GM12878 (cell line): Measurements from ENCODE around the gene RNF150. TPM values are rescaled to one million over a fixed set of nuclear protein-coding genes. Genes with fewer than 3 reads are reported as not detected.

Experiments
- ATAC-seq: fragments of 200-7000 bp; cut with Tn5 transposase; 3 replicates; pipeline ENCODE4 v1.9.1; 2020; ENCODE audit warnings: mild to moderate bottlenecking, moderate library complexity
- BruUV-seq: library from RNA; stranded (reverse); fragments of 400-500 nt; replicated peaks from 2 replicates; lab custom pipeline; 2021; lab: Mats Ljungman, UMichigan
- CTCF ChIA-PET: fragments of 300-600 bp; sonication (Branson Sonifier 250); formaldehyde crosslinking; extraction: SDS; loops from one replicate; lab custom pipeline; 2021; ENCODE audit warnings: inconsistent platforms; lab: Yijun Ruan, JAX
- POLR2A ChIA-PET: fragments of 350-600 bp; formaldehyde crosslinking; extraction: SDS; loops from one replicate; lab custom pipeline; 2021; ENCODE audit warnings: inconsistent platforms; lab: Charles Lee
- RAD21 ChIA-PET: fragments of 300-600 bp; sonication (Branson Sonifier 250); formaldehyde crosslinking; loops from one replicate; lab custom pipeline; 2023; ENCODE audit warnings: antibody characterized with exemption; ENCODE audit not compliant: unreplicated experiment; lab: Charles Lee
- SMC1A ChIA-PET: fragments of 300-600 bp; sonication (Branson Sonifier 250); formaldehyde crosslinking; loops from one replicate; lab custom pipeline; 2023; ENCODE audit not compliant: unreplicated experiment, uncharacterized antibody; lab: Charles Lee
- DNase-seq: peaks from one replicate; pipeline ENCODE4 v3.0.0-alpha.2; 2011; ENCODE audit warnings: low read depth, low spot score
- FAIRE-seq: peaks from 3 replicates; lab custom pipeline; 2011; peaks lifted over from hg19 to GRCh38; lab: Jason Lieb, UNC
- H2AFZ ChIP-seq: 2 replicates; pipeline ENCODE4 v1.6.0; 2011; ENCODE audit warnings: low read depth, low read length, control low read depth; ENCODE audit not compliant: control insufficient read depth
- H3K27ac ChIP-seq: 2 replicates; pipeline ENCODE4 v1.5.1; 2011; ENCODE audit warnings: control low read depth; ENCODE audit not compliant: control insufficient read depth, insufficient read depth
- H3K27me3 ChIP-seq, 2 experiments: replicated peaks in 1 of 2; 2 replicates each; pipeline versions ENCODE4 v1.6.0 to v1.6.1; 2011; ENCODE audit warnings: low read length in 1 of 2; ENCODE audit not compliant: control insufficient read depth in 2 of 2, insufficient read depth in 2 of 2
- H3K36me3 ChIP-seq, 2 experiments: 2 replicates each; pipeline ENCODE4 v1.5.1; 2011; ENCODE audit warnings: low read length in 1 of 2; ENCODE audit not compliant: control insufficient read depth in 2 of 2, insufficient read depth in 2 of 2
- H3K4me1 ChIP-seq: 2 replicates; pipeline ENCODE4 v1.6.1; 2011; ENCODE audit warnings: mild to moderate bottlenecking, low read length, moderate library complexity, mixed read lengths; ENCODE audit not compliant: control insufficient read depth, insufficient read depth
- H3K4me2 ChIP-seq: 2 replicates; pipeline ENCODE4 v1.6.0; 2011; ENCODE audit warnings: control low read depth; ENCODE audit not compliant: control insufficient read depth, insufficient read depth
- H3K4me3 ChIP-seq: fragments of 200-600 bp; sonication (generic); 2 replicates; pipeline ENCODE4 v1.5.1; 2016
- H3K79me2 ChIP-seq: 2 replicates; pipeline ENCODE4 v1.6.0; 2011; ENCODE audit warnings: low read length; ENCODE audit not compliant: control insufficient read depth, insufficient read depth
- H3K9ac ChIP-seq: 2 replicates; pipeline ENCODE4 v1.8.0; 2011; ENCODE audit warnings: low read length, control low read depth, mixed read lengths; ENCODE audit not compliant: control insufficient read depth, insufficient read depth
- H3K9me3 ChIP-seq: replicated peaks from 3 replicates; pipeline ENCODE4 v1.5.1; 2011; ENCODE audit warnings: mild to moderate bottlenecking, low read length; ENCODE audit not compliant: control insufficient read depth, insufficient read depth
- H4K20me1 ChIP-seq: 2 replicates; pipeline ENCODE4 v1.6.0; 2011; ENCODE audit not compliant: control insufficient read depth, insufficient read depth
- CBFB ChIP-seq: IDR thresholded peaks from 2 replicates; pipeline ENCODE4 v1.6.1; 2016; ENCODE audit warnings: antibody characterized with exemption, low read depth
- E2F4 ChIP-seq: IDR thresholded peaks from 2 replicates; pipeline ENCODE4 v1.6.1; 2012; ENCODE audit warnings: low read depth, low read length, improper control_type of control experiment
- GABPA ChIP-seq: IDR thresholded peaks from 2 replicates; pipeline ENCODE4 v1.6.1; 2014; ENCODE audit warnings: antibody characterized with exemption, low read depth, mild to moderate bottlenecking, inconsistent platforms
- IRF5 ChIP-seq: fragments of 450-650 bp; IDR thresholded peaks from 2 replicates; pipeline ENCODE4 v1.6.1; 2017; ENCODE audit warnings: borderline replicate concordance
- MAX ChIP-seq: IDR thresholded peaks from 2 replicates; pipeline ENCODE4 v1.6.1; 2012; ENCODE audit warnings: low read depth, low read length, improper control_type of control experiment
- NFXL1 ChIP-seq: fragments of 450-650 bp; IDR thresholded peaks from 2 replicates; pipeline ENCODE4 v1.6.1; 2017; ENCODE audit warnings: antibody characterized with exemption, mild to moderate bottlenecking, borderline replicate concordance
- NRF1 ChIP-seq: conservative IDR thresholded peaks from 2 replicates; pipeline ENCODE4 v1.6.1; 2011; ENCODE audit warnings: mild to moderate bottlenecking, low read depth, low read length, improper control_type of control experiment
- POLR2AphosphoS5 ChIP-seq: IDR thresholded peaks from 2 replicates; pipeline ENCODE4 v1.6.1; 2011; ENCODE audit warnings: mild to moderate bottlenecking, low read length, inconsistent platforms
- WGBS: methylation state at CpG from one replicate; pipeline ENCODE4 v1.1.6; 2016; ENCODE audit warnings: low lambda C conversion rate; ENCODE audit not compliant: insufficient replicate concordance, insufficient coverage; ENCODE audit errors: missing lambda C conversion rate; 5-methylcytosine and 5-hydroxymethylcytosine counted together
- in situ Hi-C: fragments of 300-500 bp; cut with MboI; formaldehyde crosslinking; loops from 9 replicates; pipeline ENCODE4 v1.14.3; 2018; ENCODE audit warnings: mixed read lengths
- intact Hi-C: fragments of 100-400 bp; cut with micrococcal nuclease; formaldehyde crosslinking; loops from one replicate; pipeline ENCODE4 v1.14.2; 2022; ENCODE audit not compliant: unreplicated experiment
- polyA plus RNA-seq, 11 experiments: library from polyadenylated mRNA; depleted of rRNA in 4 of 11; unstranded in 6 of 11; stranded (reverse) in 5 of 11; fragments of >200 nt; fragmentation: Nextera tagmentation in 4 of 11; fragmentation: Illumina TruSeq in 1 of 11; extraction: Ambion mirVana in 4 of 11; extraction: Trizol in 1 of 11; gene quantifications; 1 replicate in 1 of 11; 2 replicates in 10 of 11; pipeline versions ENCODE4 v1.2.1 to v1.2.3, GENCODE V29; 2011 to 2016; ENCODE audit warnings: inconsistent platforms in 2 of 11, missing spikeins in 2 of 11, low read depth in 1 of 11
- total RNA-seq, 4 experiments: library from RNA; depleted of rRNA in 3 of 4; stranded (reverse); fragments of >200 nt in 3 of 4; fragmentation: Illumina TruSeq in 1 of 4; extraction: Trizol in 1 of 4; gene quantifications; 2 replicates each; pipeline versions ENCODE4 v1.2.1 to v1.2.3, GENCODE V29; 2013 to 2021

Gene RNF150
- total and polyA plus RNA-seq, 10 of the 15 experiments (the other 5 are each of a cell fraction or from before 2014, with no cell fraction given), result 0.01 to 2.3 (median 0.04) TPM; not detected in 6

GRCh38 chr4:140903522-140904475, 229.5 kb downstream of the RNF150 start:
- Histone ChIP-seq H2AFZ (no peak overlapping the region), H3K4me2 (no peak overlapping the region), H3K9ac (no peak overlapping the region), H3K36me3 (no peaks in the 10 kb centered on the region), H3K9me3 (no peaks in the 10 kb centered on the region), H4K20me1 (no peaks in the 10 kb centered on the region), H3K27me3 (no peaks in the 10 kb centered on the region), H3K79me2 (no peaks in the 10 kb centered on the region), H3K4me1 (no peaks in the 10 kb centered on the region), H3K4me3 (no peak overlapping the region), H3K27ac (no peak overlapping the region)
- in situ Hi-C loops (no loop called here), intact Hi-C loops (no loop called here)
- POLR2A ChIA-PET, result no interaction called here
- DNase-seq (no peak), FAIRE-seq (no peak), ATAC-seq (no peak)
- CTCF ChIA-PET, result no interaction called here
- RAD21 ChIA-PET, result no interaction called here
- no TSS peak for BruUV-seq
- TF ChIP-seq IRF5 (no peak), E2F4 (no peak), CBFB (no peak), MAX (no peak), NFXL1 (no peak), NRF1 (no peak), GABPA (no peak), POLR2AphosphoS5 (no peak)
- SMC1A ChIA-PET, result no interaction called here
- 13% methylated on average over 9 of the region's 9 CpGs for WGBS
